MCF 10A (cell line): Measurements from ENCODE around the gene ANLN. TPM values are rescaled to one million over a fixed set of nuclear protein-coding genes. Genes with fewer than 3 reads are reported as not detected.
"Not testable (repeated sequence)": the region's sequence is repeated elsewhere in the genome, so short reads cannot be mapped to it uniquely, and the experiment has no call there.

Experiments
- BruUV-seq: library from RNA; stranded (reverse); fragments of 400-500 nt; replicated peaks from 2 replicates; lab custom pipeline; 2021; lab: Mats Ljungman, UMichigan
- CTCF ChIA-PET: fragments of 300-600 bp; sonication (Branson Sonifier 250); formaldehyde crosslinking; extraction: SDS; loops from one replicate; lab custom pipeline; 2021; ENCODE audit warnings: antibody characterized with exemption, inconsistent platforms; lab: Yijun Ruan, JAX
- POLR2A ChIA-PET: fragments of 300-600, 350-650 bp; sonication (Branson Sonifier 250); formaldehyde crosslinking; extraction: SDS; loops from one replicate; lab custom pipeline; 2020; ENCODE audit warnings: antibody characterized with exemption, inconsistent platforms; lab: Yijun Ruan, JAX
- DNase-seq: peaks from one replicate; pipeline ENCODE4 v3.0.0-alpha.2; 2018; ENCODE audit not compliant: unreplicated experiment
- H3K27ac Mint-ChIP-seq: one replicate; pipeline ENCODE4 v1.8.0; 2022; ENCODE audit warnings: mild to moderate bottlenecking, low read depth, mixed read lengths; ENCODE audit not compliant: unreplicated experiment
- H3K27me3 Mint-ChIP-seq: one replicate; pipeline ENCODE4 v1.8.0; 2022; ENCODE audit warnings: mixed read lengths; ENCODE audit not compliant: insufficient read depth, unreplicated experiment
- H3K36me3 Mint-ChIP-seq: one replicate; pipeline ENCODE4 v1.8.0; 2022; ENCODE audit warnings: mild to moderate bottlenecking, moderate library complexity, mixed read lengths; ENCODE audit not compliant: insufficient read depth, unreplicated experiment
- H3K4me1 Mint-ChIP-seq: one replicate; pipeline ENCODE4 v1.8.0; 2022; ENCODE audit warnings: mixed read lengths; ENCODE audit not compliant: insufficient read depth, unreplicated experiment
- H3K4me3 Mint-ChIP-seq: one replicate; pipeline ENCODE4 v1.8.0; 2022; ENCODE audit warnings: mild to moderate bottlenecking, moderate library complexity, mixed read lengths; ENCODE audit not compliant: unreplicated experiment
- H3K9me3 Mint-ChIP-seq: one replicate; pipeline ENCODE4 v1.8.0; 2022; ENCODE audit warnings: mixed read lengths; ENCODE audit not compliant: unreplicated experiment
- CTCF ChIP-seq: fragments of 200-600 bp; IDR thresholded peaks from one replicate; pipeline ENCODE4 v1.8.0; 2022; ENCODE audit warnings: antibody characterized with exemption, mild to moderate bottlenecking; ENCODE audit not compliant: unreplicated experiment
- intact Hi-C: fragments of 100-400 bp; cut with micrococcal nuclease; formaldehyde crosslinking; loops from 2 replicates; pipeline ENCODE4 v1.14.1; 2022
- total RNA-seq: library from RNA; stranded (reverse); gene quantifications from 2 replicates; pipeline ENCODE4 v1.2.3, GENCODE V29; 2022

The ANLN gene
- total RNA-seq, 1 experiment from 2014 or later, result 104 TPM

GRCh38 chr7:36486336-36486735 lies 96.7 kb downstream of the ANLN start:
- H3K27me3 Mint-ChIP-seq, result no peaks in the 10 kb centered on the region
- H3K4me3 Mint-ChIP-seq, result no peak overlapping the region
- BruUV-seq, result no TSS peak
- H3K9me3 Mint-ChIP-seq, result no peaks in the 10 kb centered on the region
- H3K27ac Mint-ChIP-seq, result no peak overlapping the region
- ChIA-PET CTCF (interaction anchor here (1.9 to 8.7 kb wide), 5 partner anchors 45 to 714 kb away, joined by 8 to 157 read pairs (median 23); no protein-coding TSS in a partner anchor), POLR2A (interaction anchor here (0.6 kb wide), 1 partner anchor 184 kb away, joined by 3 read pairs; no protein-coding TSS in a partner anchor)
- no peaks in the 10 kb centered on the region for H3K36me3 Mint-ChIP-seq
- no peak for DNase-seq
- peaks cover 16% of the 10 kb centered on the region for H3K4me1 Mint-ChIP-seq
- no peak for TF ChIP-seq CTCF
- intact Hi-C loops, result loop anchor here (2.0 kb wide), 1 partner anchor 480 kb away; no protein-coding TSS in a partner anchor

- intact Hi-C loops, result loop anchor here (1.0 to 2.0 kb wide), 5 partner anchors 95 to 713 kb away; no protein-coding TSS in a partner anchor
- Mint-ChIP-seq H3K4me3 (no peak overlapping the region), H3K27me3 (no peaks in the 10 kb centered on the region), H3K4me1 (peaks cover 16% of the 10 kb centered on the region), H3K27ac (no peak overlapping the region), H3K9me3 (no peaks in the 10 kb centered on the region), H3K36me3 (no peaks in the 10 kb centered on the region)
- POLR2A ChIA-PET, result interaction anchor here (0.6 to 1.3 kb wide), 5 partner anchors 195 to 714 kb away, joined by 3 to 4 read pairs (median 3); no protein-coding TSS in a partner anchor
- CTCF ChIA-PET, result interaction anchor here (0.6 to 8.7 kb wide), 48 partner anchors 10 to 1306 kb away, joined by 3 to 157 read pairs (median 4); a partner anchor contains a TSS
- TF ChIP-seq CTCF, result peak; percentile 93
- peak; percentile 74 for DNase-seq
- no TSS peak for BruUV-seq
Observed at GRCh38 chr7:36487756-36488336, 98.2 kb downstream of the ANLN start.

DNA sequence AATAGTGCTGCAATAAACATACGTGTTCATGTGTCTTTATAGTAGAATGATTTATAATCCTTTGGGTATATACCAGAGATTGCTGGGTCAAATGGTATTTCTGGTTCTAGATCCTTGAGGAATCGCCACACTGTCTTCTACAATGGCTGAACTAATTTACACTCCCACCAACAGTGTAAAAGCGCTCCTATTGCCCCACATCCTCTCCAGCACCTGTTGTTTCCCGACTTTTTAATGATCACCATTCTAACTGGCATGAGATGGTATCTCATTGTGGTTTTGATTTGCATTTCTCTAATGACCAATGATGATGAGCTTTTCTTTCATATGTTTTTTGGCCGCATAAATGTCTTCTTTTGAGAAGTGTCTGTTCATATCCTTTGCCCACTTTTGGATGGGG lies 99.0 kb downstream of the ANLN start:
- intact Hi-C loops, result loop anchor here (2.0 kb wide), 1 partner anchor 94 kb away; no protein-coding TSS in a partner anchor
- not testable (repeated sequence) for H3K27ac Mint-ChIP-seq, H3K4me3 Mint-ChIP-seq, H3K36me3 Mint-ChIP-seq, DNase-seq, H3K27me3 Mint-ChIP-seq, H3K9me3 Mint-ChIP-seq, BruUV-seq
- POLR2A ChIA-PET, result interaction anchor here (1.1 kb wide), 1 partner anchor 185 kb away, joined by 3 read pairs; no protein-coding TSS in a partner anchor
- H3K4me1 Mint-ChIP-seq, result peaks cover 16% of the 10 kb centered on the region
- CTCF ChIA-PET, result interaction anchor here (0.7 to 8.7 kb wide), 17 partner anchors 9 to 711 kb away, joined by 3 to 157 read pairs (median 6); a partner anchor contains a TSS

DNA sequence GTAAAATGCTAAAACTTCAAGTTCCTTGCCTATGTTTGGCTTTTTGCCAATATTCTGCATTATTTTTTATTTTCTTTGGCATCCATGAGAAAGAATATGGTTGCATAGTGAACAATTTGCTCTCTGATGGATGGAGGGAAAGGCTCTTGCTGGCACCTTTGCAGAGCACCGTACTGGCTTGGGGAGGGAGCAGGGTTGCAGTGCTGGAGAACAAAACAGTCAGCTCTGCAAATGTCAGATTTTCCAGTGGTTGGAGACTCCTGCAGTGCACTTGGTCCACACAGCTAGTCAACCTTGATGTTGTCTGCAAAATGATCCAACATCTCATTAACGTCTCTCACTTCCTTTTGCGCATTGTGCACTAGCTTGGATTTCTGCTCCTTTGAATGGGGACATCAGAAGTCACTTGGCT lies 100.8 kb downstream of the ANLN start:
- no TSS peak for BruUV-seq
- POLR2A ChIA-PET, result interaction anchor here (0.7 to 1.6 kb wide), 6 partner anchors 16 to 710 kb away, joined by 3 to 4 read pairs (median 3); no protein-coding TSS in a partner anchor

More for the DNA sequence above, 100.8 kb downstream of the ANLN start:
- intact Hi-C loops, result no loop called here
- Mint-ChIP-seq H3K9me3 (no peaks in the 10 kb centered on the region), H3K4me3 (no peak overlapping the region), H3K36me3 (no peaks in the 10 kb centered on the region), H3K4me1 (peaks cover 21% of the 10 kb centered on the region), H3K27me3 (no peaks in the 10 kb centered on the region), H3K27ac (no peak overlapping the region)
- peak; percentile 21 for DNase-seq
- CTCF ChIA-PET, result interaction anchor here (0.6 to 8.7 kb wide), 15 partner anchors 9 to 709 kb away, joined by 3 to 157 read pairs (median 4); no protein-coding TSS in a partner anchor
- no peak for TF ChIP-seq CTCF
